HL-60 (cell line): Measurements from ENCODE around the gene CDC42EP3.

ENCODE experiments used
- DNase-seq, 2 experiments: peaks; one replicate each; pipeline ENCODE4 v3.0.0-alpha.2; 2010 to 2020; ENCODE audit warnings: low read depth in 1 of 2, low spot score in 1 of 2
- H3K27ac ChIP-seq: fragments of 250-450 bp; sonication (Bioruptor Pico); replicated peaks from 2 replicates; pipeline ENCODE4 v1.5.1; 2020; ENCODE audit warnings: mild to moderate bottlenecking, moderate library complexity
- H3K27me3 ChIP-seq: fragments of 250-450 bp; sonication (Bioruptor Pico); 2 replicates; pipeline ENCODE4 v1.5.1; 2021; ENCODE audit warnings: mild to moderate bottlenecking, moderate library complexity; ENCODE audit not compliant: insufficient read depth, poor library complexity, severe bottlenecking
- H3K4me3 ChIP-seq: replicated peaks from 2 replicates; pipeline ENCODE4 v1.5.1; 2011; ENCODE audit warnings: mild to moderate bottlenecking, control low read depth, low read length; ENCODE audit not compliant: insufficient read depth
- CTCF ChIP-seq: IDR thresholded peaks from one replicate; pipeline ENCODE4 v1.5.1; 2011; ENCODE audit warnings: low read length, control low read depth, inconsistent platforms; ENCODE audit not compliant: insufficient read depth
- GABPA ChIP-seq: IDR thresholded peaks from 2 replicates; pipeline ENCODE4 v1.6.1; 2012; ENCODE audit warnings: low read depth
- POLR2AphosphoS5 ChIP-seq: IDR thresholded peaks from 2 replicates; pipeline ENCODE4 v1.6.1; 2012; ENCODE audit warnings: low read depth
- SPI1 ChIP-seq: IDR thresholded peaks from 2 replicates; pipeline ENCODE4 v1.6.1; 2012; ENCODE audit warnings: low read depth, mild to moderate bottlenecking, borderline replicate concordance
- TF ChIP-seq, protein P1 (sequence below): IDR thresholded peaks from 2 replicates; pipeline ENCODE4 v1.6.1; 2012; ENCODE audit warnings: low read depth; ENCODE audit not compliant: insufficient replicate concordance

CDC42EP3 gene

DNA sequence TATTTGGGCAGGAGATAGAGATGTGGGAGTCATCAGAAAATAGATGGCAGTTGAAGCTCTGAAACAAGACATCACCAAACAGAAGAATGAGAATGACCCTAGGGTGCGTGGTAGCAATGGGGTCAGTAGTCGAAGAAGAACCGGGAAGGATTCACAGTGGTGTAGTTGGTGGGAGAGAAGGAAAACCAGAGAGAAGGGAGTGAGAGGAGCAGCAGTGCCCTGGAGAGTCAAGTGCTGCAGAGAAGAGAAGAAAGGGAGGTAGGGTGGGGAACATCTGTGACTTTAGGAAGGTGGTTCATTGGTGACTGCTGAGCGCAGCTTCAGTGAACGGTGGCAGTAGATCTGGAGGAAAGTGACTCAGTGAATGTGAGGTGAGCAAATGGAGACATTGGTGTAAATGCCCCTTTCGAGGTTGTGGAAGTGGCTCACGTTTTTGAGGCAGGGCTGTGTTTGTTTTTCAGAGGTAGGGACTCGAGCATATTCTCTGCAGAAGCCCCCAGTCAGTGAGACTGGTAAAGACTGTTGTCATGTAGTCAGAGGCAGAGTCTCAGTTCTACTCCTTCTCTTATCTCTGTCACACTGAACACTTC is 36.4 kb downstream of the CDC42EP3 start:
- Histone ChIP-seq H3K27ac (peak overlapping the region; percentile 83), H3K27me3 (no peaks in the 10 kb centered on the region), H3K4me3 (no peak overlapping the region)
- no peak for DNase-seq
- TF ChIP-seq, protein P1, sequence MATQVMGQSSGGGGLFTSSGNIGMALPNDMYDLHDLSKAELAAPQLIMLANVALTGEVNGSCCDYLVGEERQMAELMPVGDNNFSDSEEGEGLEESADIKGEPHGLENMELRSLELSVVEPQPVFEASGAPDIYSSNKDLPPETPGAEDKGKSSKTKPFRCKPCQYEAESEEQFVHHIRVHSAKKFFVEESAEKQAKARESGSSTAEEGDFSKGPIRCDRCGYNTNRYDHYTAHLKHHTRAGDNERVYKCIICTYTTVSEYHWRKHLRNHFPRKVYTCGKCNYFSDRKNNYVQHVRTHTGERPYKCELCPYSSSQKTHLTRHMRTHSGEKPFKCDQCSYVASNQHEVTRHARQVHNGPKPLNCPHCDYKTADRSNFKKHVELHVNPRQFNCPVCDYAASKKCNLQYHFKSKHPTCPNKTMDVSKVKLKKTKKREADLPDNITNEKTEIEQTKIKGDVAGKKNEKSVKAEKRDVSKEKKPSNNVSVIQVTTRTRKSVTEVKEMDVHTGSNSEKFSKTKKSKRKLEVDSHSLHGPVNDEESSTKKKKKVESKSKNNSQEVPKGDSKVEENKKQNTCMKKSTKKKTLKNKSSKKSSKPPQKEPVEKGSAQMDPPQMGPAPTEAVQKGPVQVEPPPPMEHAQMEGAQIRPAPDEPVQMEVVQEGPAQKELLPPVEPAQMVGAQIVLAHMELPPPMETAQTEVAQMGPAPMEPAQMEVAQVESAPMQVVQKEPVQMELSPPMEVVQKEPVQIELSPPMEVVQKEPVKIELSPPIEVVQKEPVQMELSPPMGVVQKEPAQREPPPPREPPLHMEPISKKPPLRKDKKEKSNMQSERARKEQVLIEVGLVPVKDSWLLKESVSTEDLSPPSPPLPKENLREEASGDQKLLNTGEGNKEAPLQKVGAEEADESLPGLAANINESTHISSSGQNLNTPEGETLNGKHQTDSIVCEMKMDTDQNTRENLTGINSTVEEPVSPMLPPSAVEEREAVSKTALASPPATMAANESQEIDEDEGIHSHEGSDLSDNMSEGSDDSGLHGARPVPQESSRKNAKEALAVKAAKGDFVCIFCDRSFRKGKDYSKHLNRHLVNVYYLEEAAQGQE = no peak
- TF ChIP-seq GABPA (no peak), SPI1 (no peak), CTCF (no peak), POLR2AphosphoS5 (no peak)

- Histone ChIP-seq H3K27me3 (no peaks in the 10 kb centered on the region), H3K27ac (peak overlapping the region; percentile 83), H3K4me3 (no peak overlapping the region)
- TF ChIP-seq SPI1 = no peak
- TF ChIP-seq, protein P1 = no peak
- no peak for TF ChIP-seq GABPA
- no peak for TF ChIP-seq CTCF
- no peak for TF ChIP-seq POLR2AphosphoS5
- DNase-seq = no peak
These were observed 37.6 kb downstream of the CDC42EP3 start for GRCh38 chr2:37633845-37634244.

DNA sequence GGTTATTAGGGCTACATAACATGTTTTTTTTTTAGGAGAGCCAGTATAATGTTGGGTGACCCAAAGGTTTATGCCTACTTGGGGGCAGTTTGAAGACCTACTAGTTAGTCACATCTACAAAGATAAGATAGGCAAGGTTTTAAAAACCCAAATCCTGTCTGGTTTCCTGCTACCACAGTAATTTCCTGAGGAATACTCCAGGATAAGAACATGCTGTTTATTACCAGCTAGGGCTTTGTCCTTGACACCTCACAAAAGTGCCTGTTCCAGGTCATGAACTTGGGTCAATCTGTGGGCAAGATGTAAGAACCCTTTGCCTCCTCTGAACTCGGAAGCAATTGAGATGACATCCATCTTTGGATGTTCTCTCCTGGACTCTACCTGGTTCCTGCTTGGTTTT is 38.2 kb downstream of the CDC42EP3 start:
- no peak for TF ChIP-seq POLR2AphosphoS5
- no peak for TF ChIP-seq CTCF
- no peak for TF ChIP-seq GABPA
- no peak for TF ChIP-seq SPI1
- TF ChIP-seq, protein P1 = no peak
- no peak for DNase-seq
- Histone ChIP-seq H3K4me3 (no peak overlapping the region), H3K27me3 (no peaks in the 10 kb centered on the region), H3K27ac (no peak overlapping the region)
